ENCODE data around the gene OPN4.

Gene OPN4

GRCh38 chr10:86663576-86664339, 9.4 kb downstream of the OPN4 start:
- Histone ChIP-seq H3K9me3 (ENCODE audit: control insufficient read depth, insufficient read depth, low read length) (no peaks in the 10 kb centered on the region), H3K27ac (ENCODE audit: low read depth, low read length) (no peak overlapping the region), H3K9ac (ENCODE audit: low read depth, low read length) (no peak overlapping the region), H3K36me3 (ENCODE audit: control insufficient read depth, insufficient read depth, low read length) (no peaks in the 10 kb centered on the region), H3K4me3 (ENCODE audit: low read depth, low read length) (no peak overlapping the region), H3K4me1 (ENCODE audit: control insufficient read depth, insufficient read depth, low read length) (peaks cover 9% of the 10 kb centered on the region), H3K27me3 (ENCODE audit: control insufficient read depth, insufficient read depth, low read length) (no peaks in the 10 kb centered on the region)

GRCh38 chr10:86664341-86665217, 10.2 kb downstream of the OPN4 start:
- H3K27me3 ChIP-seq (ENCODE audit: control insufficient read depth, insufficient read depth, low read length): no peaks in the 10 kb centered on the region
- H3K4me1 ChIP-seq (ENCODE audit: control insufficient read depth, insufficient read depth, low read length): peaks cover 9% of the 10 kb centered on the region
- H3K9ac ChIP-seq (ENCODE audit: low read depth, low read length): no peak overlapping the region
- H3K27ac ChIP-seq (ENCODE audit: low read depth, low read length): no peak overlapping the region
- H3K4me3 ChIP-seq (ENCODE audit: low read depth, low read length): no peak overlapping the region
- H3K36me3 ChIP-seq (ENCODE audit: control insufficient read depth, insufficient read depth, low read length): no peaks in the 10 kb centered on the region
- no peaks in the 10 kb centered on the region for H3K9me3 ChIP-seq (ENCODE audit: control insufficient read depth, insufficient read depth, low read length)

- no peaks in the 10 kb centered on the region for H3K9me3 ChIP-seq (ENCODE audit: control insufficient read depth, insufficient read depth, low read length)
- no peak overlapping the region for H3K9ac ChIP-seq (ENCODE audit: low read depth, low read length)
- no peak overlapping the region for H3K4me3 ChIP-seq (ENCODE audit: low read depth, low read length)
- no peaks in the 10 kb centered on the region for H3K36me3 ChIP-seq (ENCODE audit: control insufficient read depth, insufficient read depth, low read length)
- no peak overlapping the region for H3K27ac ChIP-seq (ENCODE audit: low read depth, low read length)
- peaks cover 9% of the 10 kb centered on the region for H3K4me1 ChIP-seq (ENCODE audit: control insufficient read depth, insufficient read depth, low read length)
- H3K27me3 ChIP-seq (ENCODE audit: control insufficient read depth, insufficient read depth, low read length): no peaks in the 10 kb centered on the region
Measured at GRCh38 chr10:86665218-86665607, 10.9 kb downstream of the OPN4 start.

- no peaks in the 10 kb centered on the region for H3K36me3 ChIP-seq (ENCODE audit: control insufficient read depth, insufficient read depth, low read length)
- H3K9me3 ChIP-seq (ENCODE audit: control insufficient read depth, insufficient read depth, low read length): no peaks in the 10 kb centered on the region
- no peak overlapping the region for H3K9ac ChIP-seq (ENCODE audit: low read depth, low read length)
- H3K4me1 ChIP-seq (ENCODE audit: control insufficient read depth, insufficient read depth, low read length): peaks cover 9% of the 10 kb centered on the region
- H3K4me3 ChIP-seq (ENCODE audit: low read depth, low read length): no peak overlapping the region
- no peak overlapping the region for H3K27ac ChIP-seq (ENCODE audit: low read depth, low read length)
- no peaks in the 10 kb centered on the region for H3K27me3 ChIP-seq (ENCODE audit: control insufficient read depth, insufficient read depth, low read length)
Measured at GRCh38 chr10:86665868-86666267, 11.5 kb downstream of the OPN4 start.

DNA sequence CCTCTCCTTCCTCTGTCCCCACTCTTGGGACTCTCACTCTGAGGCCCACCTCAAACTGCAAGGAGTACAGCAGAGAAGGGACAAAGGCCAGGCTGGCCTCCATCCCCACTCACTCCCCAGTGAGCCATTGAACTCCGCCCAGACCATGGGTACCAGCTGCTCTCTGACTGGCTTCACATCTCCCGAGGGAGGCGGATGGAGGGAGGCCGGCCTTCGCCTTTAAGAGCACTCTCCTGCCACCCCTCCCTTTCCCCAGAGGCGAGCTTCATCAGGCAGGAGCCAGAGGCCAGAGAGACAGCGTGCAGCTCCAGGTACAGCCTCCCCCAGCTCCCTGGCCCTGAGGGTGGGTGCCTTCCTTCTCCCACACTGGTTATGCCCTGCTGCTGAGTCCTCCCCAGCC, 12.2 kb downstream of the OPN4 start:
- H3K36me3 ChIP-seq (ENCODE audit: control insufficient read depth, insufficient read depth, low read length): no peaks in the 10 kb centered on the region
- no peaks in the 10 kb centered on the region for H3K27me3 ChIP-seq (ENCODE audit: control insufficient read depth, insufficient read depth, low read length)
- no peak overlapping the region for H3K27ac ChIP-seq (ENCODE audit: low read depth, low read length)
- peaks cover 10% of the 10 kb centered on the region for H3K4me1 ChIP-seq (ENCODE audit: control insufficient read depth, insufficient read depth, low read length)
- H3K9ac ChIP-seq (ENCODE audit: low read depth, low read length): no peak overlapping the region
- H3K4me3 ChIP-seq (ENCODE audit: low read depth, low read length): no peak overlapping the region
- H3K9me3 ChIP-seq (ENCODE audit: control insufficient read depth, insufficient read depth, low read length): no peaks in the 10 kb centered on the region

DNA sequence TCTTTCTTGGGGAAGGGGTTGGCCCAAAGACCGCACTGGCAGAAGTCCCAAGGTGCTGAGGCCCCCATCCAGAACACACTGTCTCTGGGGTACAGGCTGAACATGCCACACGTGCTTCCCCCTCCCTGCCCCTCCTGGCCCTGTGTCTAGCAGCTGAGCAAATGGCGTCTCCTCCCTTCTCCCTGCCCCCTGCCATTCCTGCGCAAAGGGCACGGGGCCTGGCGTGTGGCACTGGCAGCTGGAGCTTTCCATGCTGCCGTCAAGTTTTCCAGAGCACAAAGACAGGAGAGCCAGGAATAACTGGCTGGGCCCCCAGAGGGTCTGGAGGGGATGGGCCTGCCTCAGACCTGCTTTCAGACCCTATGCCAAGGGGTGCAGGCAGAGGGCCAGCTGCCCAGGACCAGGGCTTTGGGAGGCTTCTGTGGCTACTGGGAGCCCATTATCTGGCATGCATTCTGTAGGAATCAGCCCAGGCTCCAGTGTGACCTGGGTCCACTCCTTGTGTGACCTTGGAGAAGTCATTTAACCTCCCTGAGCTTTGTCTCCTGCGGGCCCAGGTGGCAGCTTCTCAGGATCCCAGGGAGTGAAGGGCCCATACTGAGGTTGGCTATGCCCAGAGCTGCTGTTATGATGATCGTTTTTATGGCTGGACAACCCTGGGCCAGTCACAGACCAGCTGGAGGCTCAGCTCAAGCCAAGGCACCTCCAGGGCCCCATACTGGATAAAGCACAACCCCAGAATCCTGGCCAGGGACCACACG, 13.3 kb downstream of the OPN4 start:
- no peaks in the 10 kb centered on the region for H3K36me3 ChIP-seq (ENCODE audit: control insufficient read depth, insufficient read depth, low read length)
- no peak overlapping the region for H3K4me3 ChIP-seq (ENCODE audit: low read depth, low read length)
- H3K27me3 ChIP-seq (ENCODE audit: control insufficient read depth, insufficient read depth, low read length): no peaks in the 10 kb centered on the region
- H3K9ac ChIP-seq (ENCODE audit: low read depth, low read length): no peak overlapping the region
- H3K4me1 ChIP-seq (ENCODE audit: control insufficient read depth, insufficient read depth, low read length): peaks cover 11% of the 10 kb centered on the region
- no peak overlapping the region for H3K27ac ChIP-seq (ENCODE audit: low read depth, low read length)
- no peaks in the 10 kb centered on the region for H3K9me3 ChIP-seq (ENCODE audit: control insufficient read depth, insufficient read depth, low read length)

GRCh38 chr10:86668297-86669165, 14.2 kb downstream of the OPN4 start, which contains the start of gene LDB3:
TSS of gene LDB3 (plus strand) at chr10:86668511. CDS start at chr10:86668692, 181 bp downstream.
- Histone ChIP-seq H3K4me1 (ENCODE audit: control insufficient read depth, insufficient read depth, low read length) (peaks cover 19% of the 10 kb centered on the region), H3K4me3 (ENCODE audit: low read depth, low read length) (no peak within 1 kb of the TSS), H3K36me3 (ENCODE audit: control insufficient read depth, insufficient read depth, low read length) (no peaks in the 10 kb centered on the region), H3K9me3 (ENCODE audit: control insufficient read depth, insufficient read depth, low read length) (no peaks in the 10 kb centered on the region), H3K27me3 (ENCODE audit: control insufficient read depth, insufficient read depth, low read length) (no peaks in the 10 kb centered on the region), H3K27ac (ENCODE audit: low read depth, low read length) (no peak within 1 kb of the TSS), H3K9ac (ENCODE audit: low read depth, low read length) (0 out of 2 replicates have a peak within 1 kb of the TSS, but pooled peaks have one; percentile 16)

- no peak overlapping the region for H3K27ac ChIP-seq (ENCODE audit: low read depth, low read length)
- H3K4me1 ChIP-seq (ENCODE audit: control insufficient read depth, insufficient read depth, low read length): peaks cover 27% of the 10 kb centered on the region
- H3K9me3 ChIP-seq (ENCODE audit: control insufficient read depth, insufficient read depth, low read length): no peaks in the 10 kb centered on the region
- no peaks in the 10 kb centered on the region for H3K27me3 ChIP-seq (ENCODE audit: control insufficient read depth, insufficient read depth, low read length)
- H3K4me3 ChIP-seq (ENCODE audit: low read depth, low read length): no peak overlapping the region
- H3K9ac ChIP-seq (ENCODE audit: low read depth, low read length): no peak overlapping the region
- H3K36me3 ChIP-seq (ENCODE audit: control insufficient read depth, insufficient read depth, low read length): no peaks in the 10 kb centered on the region
Measured at GRCh38 chr10:86670290-86670811, 16.0 kb downstream of the OPN4 start.

DNA sequence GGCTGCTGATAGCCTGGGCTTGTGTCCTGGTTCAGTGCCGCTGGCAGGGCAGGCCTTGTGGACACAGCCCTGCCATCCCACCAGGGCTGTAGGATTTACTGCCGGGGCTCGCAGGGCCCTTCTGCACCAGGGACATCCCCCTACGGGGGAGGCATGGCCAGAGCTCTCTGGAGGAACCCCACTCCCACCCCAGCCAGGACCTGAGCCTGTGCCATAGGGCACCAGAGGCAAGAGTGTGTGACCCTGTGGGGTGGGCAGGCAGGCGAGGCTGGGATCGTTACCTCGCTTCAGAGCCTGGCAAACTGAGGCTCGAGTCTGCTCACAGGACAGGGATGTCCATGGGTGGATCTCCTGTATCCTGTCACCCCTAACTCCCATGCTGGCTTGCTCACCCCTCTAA, 16.5 kb downstream of the OPN4 start:
- Histone ChIP-seq H3K9ac (ENCODE audit: low read depth, low read length) (no peak overlapping the region), H3K36me3 (ENCODE audit: control insufficient read depth, insufficient read depth, low read length) (no peaks in the 10 kb centered on the region), H3K27ac (ENCODE audit: low read depth, low read length) (no peak overlapping the region), H3K9me3 (ENCODE audit: control insufficient read depth, insufficient read depth, low read length) (no peaks in the 10 kb centered on the region), H3K4me3 (ENCODE audit: low read depth, low read length) (no peak overlapping the region), H3K27me3 (ENCODE audit: control insufficient read depth, insufficient read depth, low read length) (no peaks in the 10 kb centered on the region), H3K4me1 (ENCODE audit: control insufficient read depth, insufficient read depth, low read length) (peaks cover 27% of the 10 kb centered on the region)

GRCh38 chr10:86671419-86671818, 17.1 kb downstream of the OPN4 start:
- H3K27me3 ChIP-seq (ENCODE audit: control insufficient read depth, insufficient read depth, low read length): no peaks in the 10 kb centered on the region
- H3K27ac ChIP-seq (ENCODE audit: low read depth, low read length): no peak overlapping the region
- H3K4me1 ChIP-seq (ENCODE audit: control insufficient read depth, insufficient read depth, low read length): peaks cover 27% of the 10 kb centered on the region

More at GRCh38 chr10:86671419-86671818, 17.1 kb downstream of the OPN4 start:
- Histone ChIP-seq H3K36me3 (ENCODE audit: control insufficient read depth, insufficient read depth, low read length) (no peaks in the 10 kb centered on the region), H3K9ac (ENCODE audit: low read depth, low read length) (no peak overlapping the region), H3K4me3 (ENCODE audit: low read depth, low read length) (no peak overlapping the region), H3K9me3 (ENCODE audit: control insufficient read depth, insufficient read depth, low read length) (no peaks in the 10 kb centered on the region)

Data from HUES48 (cell line).